PC-3 (cell line): ENCODE data around the gene EBPL. TPM values are rescaled to one million over a fixed set of nuclear protein-coding genes. Genes with fewer than 3 reads are reported as not detected.

Source experiments
- ATAC-seq: fragments of 200-7000 bp; cut with Tn5 transposase; 2 replicates; pipeline ENCODE4 v1.9.1; 2020; ENCODE audit warnings: mild to moderate bottlenecking, moderate library complexity
- BruUV-seq: library from RNA; stranded (reverse); fragments of 400-500 nt; replicated peaks from 2 replicates; lab custom pipeline; 2021; lab: Mats Ljungman, UMichigan
- CTCF ChIA-PET: fragments of 300-600 bp; sonication (Branson Sonifier 250); formaldehyde crosslinking; loops from one replicate; lab custom pipeline; 2022; ENCODE audit warnings: antibody characterized with exemption; lab: Charles Lee
- POLR2A ChIA-PET: fragments of 300-600 bp; sonication (Branson Sonifier 250); formaldehyde crosslinking; loops from one replicate; lab custom pipeline; 2022; ENCODE audit warnings: antibody characterized with exemption; ENCODE audit not compliant: unreplicated experiment; lab: Charles Lee
- DNase-seq: peaks from one replicate; pipeline ENCODE4 v3.0.0-alpha.2; 2015
- H2AFZ ChIP-seq: fragments of 300-600 bp; sonication (generic); 2 replicates; pipeline ENCODE4 v1.6.0; 2016; ENCODE audit warnings: antibody characterized with exemption, low read length
- H3F3A ChIP-seq: fragments of 300-600 bp; sonication (generic); one replicate; pipeline ENCODE4 v1.6.0; 2017; ENCODE audit warnings: antibody characterized with exemption, low read length, control low read depth, mild to moderate bottlenecking; ENCODE audit not compliant: unreplicated experiment
- H3K27ac ChIP-seq: fragments of 300-600 bp; sonication (generic); 2 replicates; pipeline ENCODE4 v1.5.1; 2016; ENCODE audit warnings: mild to moderate bottlenecking, low read length
- H3K27me3 ChIP-seq: fragments of 300-600 bp; sonication (generic); 2 replicates; pipeline ENCODE4 v1.6.1; 2016; ENCODE audit warnings: low read length, mixed read lengths
- H3K36me3 ChIP-seq: fragments of 300-600 bp; sonication (generic); 2 replicates; pipeline ENCODE4 v1.6.1; 2016; ENCODE audit warnings: low read depth, mixed run types, low read length, mixed read lengths
- H3K4me1 ChIP-seq: fragments of 300-600 bp; sonication (generic); 2 replicates; pipeline ENCODE4 v1.5.1; 2016; ENCODE audit warnings: low read length; ENCODE audit not compliant: insufficient read depth
- H3K4me2 ChIP-seq: fragments of 300-600 bp; sonication (generic); 2 replicates; pipeline ENCODE4 v1.6.0; 2016; ENCODE audit warnings: low read length
- H3K4me3 ChIP-seq: fragments of 300-600 bp; sonication (generic); 2 replicates; pipeline ENCODE4 v1.5.1; 2016; ENCODE audit warnings: mild to moderate bottlenecking, low read length, mixed read lengths
- H3K79me2 ChIP-seq: fragments of 300-600 bp; sonication (generic); 2 replicates; pipeline ENCODE4 v1.6.1; 2017; ENCODE audit warnings: low read length, mixed read lengths
- H3K9ac ChIP-seq: fragments of 300-600 bp; sonication (generic); 2 replicates; pipeline ENCODE4 v1.6.0; 2016; ENCODE audit warnings: mild to moderate bottlenecking, low read length
- H3K9me2 ChIP-seq: fragments of 300-600 bp; sonication (generic); replicated peaks from 2 replicates; pipeline ENCODE4 v1.6.1; 2016; ENCODE audit warnings: mixed run types, low read length, mixed read lengths
- H3K9me3 ChIP-seq: fragments of 300-600 bp; sonication (generic); 2 replicates; pipeline ENCODE4 v1.6.1; 2016; ENCODE audit warnings: low read length, mixed read lengths
- H4K20me1 ChIP-seq: fragments of 300-600 bp; sonication (generic); 2 replicates; pipeline ENCODE4 v1.6.1; 2016; ENCODE audit warnings: low read length, mixed read lengths
- CTCF ChIP-seq: fragments of 300-600 bp; sonication (generic); conservative IDR thresholded peaks from 2 replicates; pipeline ENCODE4 v1.5.1; 2017; ENCODE audit warnings: antibody characterized with exemption, low read depth, mild to moderate bottlenecking, low read length
- EZH2 ChIP-seq: fragments of 300-600 bp; sonication (generic); IDR thresholded peaks from one replicate; pipeline ENCODE4 v1.6.1; 2017; ENCODE audit warnings: antibody characterized with exemption, mild to moderate bottlenecking, low read length; ENCODE audit not compliant: unreplicated experiment
- EZH2phosphoT487 ChIP-seq: fragments of 300-600 bp; sonication (generic); IDR thresholded peaks from 2 replicates; pipeline ENCODE4 v1.6.1; 2018; ENCODE audit warnings: mild to moderate bottlenecking, antibody characterized with exemption, low read length, borderline replicate concordance
- intact Hi-C: fragments of 100-400 bp; cut with micrococcal nuclease; formaldehyde crosslinking; loops from 2 replicates; pipeline ENCODE4 v1.9.0; 2023
- total RNA-seq: library from RNA; depleted of rRNA; stranded (reverse); fragments of >200 nt; gene quantifications from 2 replicates; pipeline ENCODE4 v1.2.3, GENCODE V29; 2014

Gene EBPL
- total RNA-seq, 1 experiment from 2014 or later, result 108 TPM

GRCh38 chr13:49649244-49649962 lies 41.9 kb downstream of the EBPL start:
- Histone ChIP-seq H3F3A (no peaks in the 10 kb centered on the region), H4K20me1 (no peaks in the 10 kb centered on the region), H3K4me3 (0 out of 2 replicates have a peak overlapping the region, but pooled peaks have one; percentile 15), H3K4me1 (peaks cover 25% of the 10 kb centered on the region), H3K9me3 (no peaks in the 10 kb centered on the region), H3K27ac (peak overlapping the region; percentile 69), H3K36me3 (no peaks in the 10 kb centered on the region), H3K79me2 (no peaks in the 10 kb centered on the region), H3K9ac (no peak overlapping the region), H2AFZ (no peak overlapping the region), H3K9me2 (no peaks in the 10 kb centered on the region), H3K4me2 (peak overlapping the region; percentile 63), H3K27me3 (no peaks in the 10 kb centered on the region)
- POLR2A ChIA-PET, result interaction anchor here (0.7 kb wide), 1 partner anchor 48 kb away, joined by 3 read pairs; no protein-coding TSS in a partner anchor
- CTCF ChIA-PET, result interaction anchor here (0.6 to 0.9 kb wide), 3 partner anchors 142 to 347 kb away, joined by 3 to 10 read pairs (median 4); partner anchors contain the start of genes SPRYD7 and TRIM13
- no TSS peak for BruUV-seq
- peak; percentile 75 for ATAC-seq
- peak; percentile 60 for TF ChIP-seq CTCF
- no peak for TF ChIP-seq EZH2phosphoT487
- no peak for TF ChIP-seq EZH2
- DNase-seq, result peak; percentile 64
- intact Hi-C loops, result no loop called here

- CTCF ChIA-PET, result no interaction called here
- H4K20me1 ChIP-seq, result no peaks in the 10 kb centered on the region
- H3K9ac ChIP-seq, result no peak overlapping the region
- no peak for TF ChIP-seq CTCF
- no peak for TF ChIP-seq EZH2
- no peak for TF ChIP-seq EZH2phosphoT487
- H3F3A ChIP-seq, result no peaks in the 10 kb centered on the region
- no peak overlapping the region for H2AFZ ChIP-seq
- DNase-seq (no peak), ATAC-seq (no peak)
- no peak overlapping the region for H3K27ac ChIP-seq
- H3K9me3 ChIP-seq, result no peaks in the 10 kb centered on the region
- no peaks in the 10 kb centered on the region for H3K27me3 ChIP-seq
- no peak overlapping the region for H3K4me2 ChIP-seq
- H3K4me3 ChIP-seq, result no peak overlapping the region
- no peaks in the 10 kb centered on the region for H3K9me2 ChIP-seq
- no TSS peak for BruUV-seq
- POLR2A ChIA-PET, result no interaction called here
- H3K79me2 ChIP-seq, result no peaks in the 10 kb centered on the region
- no peaks in the 10 kb centered on the region for H3K36me3 ChIP-seq
- intact Hi-C loops, result no loop called here
- H3K4me1 ChIP-seq, result peaks cover 29% of the 10 kb centered on the region
Observed at GRCh38 chr13:49646688-49647087, 44.6 kb downstream of the EBPL start.

DNA sequence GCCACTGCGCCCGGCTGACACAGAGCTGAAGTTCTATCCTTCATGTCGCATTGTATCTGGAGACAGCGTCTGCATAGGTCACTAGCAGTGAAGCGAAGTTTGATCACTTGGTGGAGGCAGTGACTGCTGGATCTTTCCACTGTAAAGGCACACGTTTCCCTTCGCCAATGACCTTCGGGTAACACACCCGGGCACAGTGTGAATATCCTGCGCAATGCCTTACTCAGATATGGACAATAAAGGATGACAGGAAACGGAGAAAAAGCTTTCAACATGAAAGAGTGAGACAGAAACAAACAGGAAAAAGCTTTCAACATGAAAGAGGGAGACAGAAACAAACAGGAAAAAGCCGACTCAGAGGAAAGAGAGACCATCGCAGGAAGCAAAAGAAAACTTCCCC lies 45.8 kb downstream of the EBPL start:
- Histone ChIP-seq H4K20me1 (no peaks in the 10 kb centered on the region), H2AFZ (no peak overlapping the region), H3K79me2 (no peaks in the 10 kb centered on the region), H3K4me2 (no peak overlapping the region), H3K4me3 (no peak overlapping the region), H3K9ac (no peak overlapping the region), H3K9me3 (no peaks in the 10 kb centered on the region), H3K36me3 (no peaks in the 10 kb centered on the region), H3F3A (no peaks in the 10 kb centered on the region), H3K4me1 (peaks cover 26% of the 10 kb centered on the region), H3K9me2 (no peaks in the 10 kb centered on the region), H3K27me3 (no peaks in the 10 kb centered on the region), H3K27ac (no peak overlapping the region)
- intact Hi-C loops, result no loop called here
- TF ChIP-seq EZH2, result no peak
- TF ChIP-seq EZH2phosphoT487, result no peak
- TF ChIP-seq CTCF, result no peak
- ATAC-seq (no peak), DNase-seq (no peak)
- ChIA-PET POLR2A (no interaction called here), CTCF (no interaction called here)
- BruUV-seq, result no TSS peak
